Cerebellar nuclear complex (tissue), 1 donor: ENCODE data around the gene ZNF560.
A peak's percentile ranks its signal among the peaks of the same experiment; 100 is the strongest.
"Not testable (repeated sequence)": the region's sequence is repeated elsewhere in the genome, so short reads cannot be mapped to it uniquely, and the experiment has no call there.

Source experiments
- DNase-seq, 2 experiments: peaks; one replicate each; lab custom pipeline; 2025; lab: John Stamatoyannopoulos, UW

The ZNF560 gene

DNA sequence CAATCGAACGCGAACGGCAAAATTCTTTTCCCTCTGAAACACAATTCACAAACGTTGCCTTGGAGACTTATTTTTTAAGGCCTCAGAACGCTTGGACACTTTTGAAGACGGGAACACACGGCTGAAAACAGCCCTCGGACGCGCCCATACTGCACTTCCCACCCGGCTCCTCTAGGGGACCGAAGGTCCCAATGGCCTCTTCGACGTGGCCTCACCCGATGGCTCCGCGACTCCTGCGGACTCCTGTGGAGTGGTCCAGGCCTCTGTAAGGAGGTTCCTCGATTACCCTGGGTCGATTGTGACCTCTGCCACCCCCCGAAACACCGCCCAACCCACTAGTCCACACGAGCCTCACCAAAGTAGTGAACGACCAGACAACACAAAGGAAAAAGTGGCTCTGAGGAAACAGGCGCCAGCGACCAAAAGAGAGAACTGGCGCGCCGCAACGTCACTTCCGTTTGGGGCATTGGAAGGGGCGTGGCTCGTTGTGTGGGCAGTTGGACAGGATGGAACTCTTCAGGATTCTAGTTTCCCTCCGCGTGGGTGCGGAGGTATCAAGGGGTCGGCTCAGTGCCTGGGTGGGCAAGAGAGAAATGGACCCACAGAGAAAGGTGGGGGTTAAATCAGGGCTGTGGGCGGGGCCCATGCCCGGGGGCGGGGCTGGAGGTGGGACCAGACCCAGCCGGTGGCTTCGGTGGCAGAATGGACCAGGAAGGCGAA is at the start of gene ZNF560:
TSS of gene ZNF560 (minus strand) at position 434 of the 720 bp plus-strand sequence. CDS start 23,303 bp downstream, outside the sequence.
- DNase-seq: no peak

DNA sequence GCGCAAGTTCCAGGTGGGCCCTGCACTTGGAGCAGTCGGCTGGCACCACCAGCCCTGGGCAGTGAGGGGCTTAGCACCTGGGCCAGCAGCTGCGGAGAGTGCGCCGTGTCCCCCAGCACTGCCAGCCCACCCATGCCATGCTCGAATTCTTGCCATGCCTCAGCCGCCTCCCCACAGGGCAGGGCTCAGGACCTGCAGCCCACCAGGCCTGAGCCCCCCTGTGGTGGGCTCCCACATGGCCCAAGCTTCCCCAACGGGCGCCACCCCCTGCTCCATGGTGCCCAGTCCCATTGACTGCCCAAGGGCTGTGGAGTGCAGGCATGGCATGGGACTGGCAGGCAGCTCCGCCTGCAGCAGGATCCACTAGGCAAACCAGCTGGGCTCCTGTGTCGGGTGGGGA is 49.5 kb upstream of the ZNF560 start:
- no peak for DNase-seq

DNA sequence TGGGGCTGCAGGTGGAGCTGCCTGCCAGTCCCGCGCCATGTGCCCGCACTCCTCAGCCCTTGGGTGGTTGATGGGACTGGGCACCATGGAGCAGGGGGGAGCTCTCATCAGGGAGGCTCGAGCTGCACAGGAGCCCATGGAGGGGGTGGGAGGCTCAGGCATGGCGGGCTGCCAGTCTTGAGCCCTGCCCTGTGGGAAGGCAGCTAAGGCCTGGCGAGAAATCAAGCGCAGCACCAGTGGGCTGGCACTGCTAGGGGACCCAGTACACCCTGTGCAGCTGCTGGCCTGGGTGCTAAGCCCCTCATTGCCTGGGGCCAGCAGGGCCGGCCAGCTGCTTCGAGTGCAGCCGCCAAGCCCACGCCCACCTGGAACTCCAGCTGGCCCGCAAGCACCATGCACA is 42.9 kb upstream of the ZNF560 start:
- DNase-seq: not testable (repeated sequence)

DNA sequence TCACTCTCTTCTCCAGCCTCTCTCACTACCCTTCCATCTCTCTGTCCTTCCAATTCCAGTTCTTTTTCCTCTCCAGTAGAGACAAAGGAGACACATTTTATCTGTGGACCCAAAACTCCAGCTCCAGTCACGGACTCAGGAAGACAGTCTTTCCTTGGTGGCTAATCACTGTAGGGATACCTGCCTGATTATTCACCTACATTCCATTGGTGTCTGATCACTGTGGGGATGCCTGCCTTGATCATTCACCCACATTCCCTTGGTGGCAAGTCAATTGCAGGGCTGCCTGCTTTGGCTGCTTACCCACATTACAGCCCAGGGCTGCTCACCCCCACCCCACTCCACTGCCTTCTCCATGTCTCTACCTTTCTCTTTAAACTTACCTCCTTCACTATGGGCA is 41.5 kb upstream of the ZNF560 start:
- not testable (repeated sequence) for DNase-seq

DNA sequence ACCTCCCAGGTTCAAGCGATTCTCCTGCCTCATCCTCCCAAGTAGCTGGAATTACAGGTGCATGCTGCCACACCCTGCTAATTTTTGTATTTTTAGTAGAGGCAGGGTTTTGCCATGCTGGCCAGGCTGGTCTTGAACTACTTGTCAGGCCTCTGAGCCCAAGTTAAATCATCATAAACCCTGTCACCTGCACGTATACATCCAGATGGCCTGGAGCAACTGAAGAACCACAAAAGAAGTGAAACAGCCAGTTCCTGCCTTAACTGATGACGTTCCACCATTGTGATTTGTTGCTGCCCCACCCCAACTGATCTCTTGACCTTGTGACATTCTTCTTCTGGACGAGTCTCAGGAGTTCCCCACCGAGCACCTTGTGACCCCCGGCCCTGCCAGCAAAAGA is 40.8 kb upstream of the ZNF560 start:
- not testable (repeated sequence) for DNase-seq

DNA sequence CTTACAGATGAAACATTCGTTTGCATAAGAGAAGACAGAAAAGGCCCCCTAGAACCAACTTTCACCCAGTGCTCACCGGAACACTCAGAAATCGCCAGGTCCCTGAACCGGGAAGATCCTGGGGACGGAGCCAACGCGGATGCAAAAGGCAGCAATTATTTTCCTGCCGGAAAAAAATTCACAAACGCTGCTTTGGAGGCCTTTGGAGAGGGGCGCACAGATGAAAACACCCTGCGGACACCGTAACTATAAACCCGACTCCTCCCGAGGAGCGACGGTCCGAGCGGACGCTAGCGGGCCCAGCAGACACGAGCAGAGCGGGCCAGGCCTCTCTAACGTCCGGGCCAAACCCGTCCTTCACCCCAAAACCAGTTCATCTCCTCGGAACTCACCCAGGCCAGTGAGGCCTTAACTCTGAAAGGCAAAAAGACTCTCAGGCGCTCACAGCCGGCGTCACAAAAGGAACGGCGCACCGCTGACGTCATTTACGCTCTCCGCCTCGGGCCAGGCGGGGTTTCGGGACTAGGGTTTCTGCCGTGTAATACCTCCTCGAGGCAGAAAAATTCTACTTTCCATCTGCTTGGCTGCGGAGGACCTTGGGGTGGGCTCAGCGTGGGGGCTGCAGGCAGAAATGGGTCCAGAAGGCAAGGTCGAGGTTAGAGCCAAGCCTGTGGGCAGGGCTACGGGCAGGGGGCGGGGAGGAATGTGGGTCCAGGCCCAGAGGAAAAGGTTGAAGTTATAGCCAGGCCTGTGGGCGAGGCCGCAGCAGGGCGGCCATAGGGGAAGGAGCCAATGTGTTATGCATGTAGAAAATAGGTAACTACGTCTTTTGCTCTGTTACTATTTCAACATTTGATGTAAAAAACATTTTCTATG is 40.0 kb upstream of the ZNF560 start, which contains the start of gene ZNF426:
TSS of gene ZNF426 (minus strand) at position 463 of the 876 bp plus-strand sequence. CDS start 2,413 bp downstream, outside the sequence.
- peak in 1 of 2 experiments; percentile 32 for DNase-seq

DNA sequence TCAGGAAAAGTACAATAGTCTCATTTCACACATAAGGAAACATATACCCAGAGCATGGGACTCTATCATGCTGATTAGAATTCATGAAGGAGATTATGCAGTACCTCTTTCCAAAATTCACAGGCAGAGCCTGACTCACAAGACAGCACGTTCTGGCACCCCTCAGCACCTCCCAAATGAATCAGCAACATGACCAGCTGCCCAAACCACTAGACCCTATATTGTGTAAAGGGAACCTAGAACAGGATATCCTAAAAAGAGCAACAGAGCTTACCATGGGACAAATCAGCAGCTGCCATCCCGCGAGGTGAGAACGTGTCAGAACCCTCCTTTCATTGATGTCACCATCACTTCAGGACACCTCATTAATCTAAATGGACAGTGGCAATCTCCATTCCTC is 37.5 kb upstream of the ZNF560 start:
- DNase-seq: no peak

DNA sequence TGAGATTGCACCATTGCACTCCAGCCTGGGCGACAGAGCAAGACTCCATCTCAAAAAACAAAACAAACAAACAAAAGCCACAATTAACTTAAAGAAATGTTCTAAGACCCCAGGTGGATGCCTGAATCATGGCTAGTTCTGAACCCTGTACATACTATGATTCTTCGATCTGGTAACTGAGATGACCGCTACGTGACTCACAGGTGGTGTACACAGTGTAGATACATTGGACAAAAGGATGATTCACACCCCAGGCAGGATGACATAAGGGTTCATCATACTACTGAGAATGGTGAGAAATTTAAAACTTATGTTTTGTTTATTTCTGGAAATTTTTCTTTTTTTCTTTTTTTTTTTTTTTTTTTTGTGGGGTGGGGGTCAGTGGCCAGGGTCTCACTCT is 33.5 kb upstream of the ZNF560 start:
- DNase-seq: no peak

DNA sequence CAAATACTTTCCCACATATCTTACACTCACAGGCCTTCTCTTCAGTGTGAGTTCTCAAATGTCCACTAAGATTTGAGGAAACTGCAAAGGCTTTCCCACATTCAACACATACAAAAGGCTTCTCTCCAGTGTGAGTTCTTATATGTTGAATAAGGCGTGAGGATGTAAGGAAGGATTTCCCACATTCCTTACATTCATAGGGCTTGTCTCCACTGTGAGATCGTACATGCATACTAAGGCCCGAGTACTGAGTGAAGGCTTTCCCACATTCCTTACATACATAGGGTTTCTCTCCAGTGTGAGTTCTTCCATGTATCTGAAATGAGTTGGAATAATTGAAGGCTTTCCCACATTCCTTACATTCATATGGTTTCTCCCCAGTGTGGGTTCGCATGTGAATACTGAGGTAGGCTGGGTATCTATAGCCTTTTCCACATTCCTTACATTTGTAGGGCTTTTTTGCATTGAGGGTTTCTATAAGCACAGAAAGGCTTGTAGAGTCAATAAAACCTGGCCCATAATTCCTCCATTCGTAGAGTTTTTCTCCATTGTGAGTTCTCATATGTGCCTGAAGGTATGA is 30.4 kb upstream of the ZNF560 start:
- no peak for DNase-seq

DNA sequence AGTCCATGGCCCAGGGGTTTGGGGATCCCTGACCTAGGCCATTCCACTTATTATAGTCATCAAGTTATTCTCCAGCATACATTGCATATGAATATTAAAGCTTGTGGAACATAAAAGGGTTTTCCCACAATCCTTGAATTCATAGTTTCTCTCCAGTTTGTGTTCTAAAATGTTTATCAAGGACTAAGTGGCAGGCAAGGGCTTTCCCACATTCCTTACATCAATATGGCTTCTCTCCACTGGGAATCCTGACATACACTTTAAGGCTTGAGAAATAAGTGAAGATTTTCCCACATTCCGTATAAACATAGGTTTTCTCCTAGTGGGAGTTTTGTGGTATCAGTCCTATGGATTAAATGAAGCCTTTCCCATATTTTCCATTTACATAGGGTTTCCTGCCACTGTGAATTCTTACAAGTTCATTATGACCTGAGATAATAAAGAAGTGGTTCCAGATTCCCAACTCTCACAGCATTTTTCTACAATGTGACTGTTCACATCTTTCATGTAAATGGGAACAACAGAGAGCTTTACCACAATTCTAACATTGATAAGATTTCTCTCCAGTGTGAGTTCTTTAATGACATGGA is 25.6 kb upstream of the ZNF560 start:
- no peak for DNase-seq

DNA sequence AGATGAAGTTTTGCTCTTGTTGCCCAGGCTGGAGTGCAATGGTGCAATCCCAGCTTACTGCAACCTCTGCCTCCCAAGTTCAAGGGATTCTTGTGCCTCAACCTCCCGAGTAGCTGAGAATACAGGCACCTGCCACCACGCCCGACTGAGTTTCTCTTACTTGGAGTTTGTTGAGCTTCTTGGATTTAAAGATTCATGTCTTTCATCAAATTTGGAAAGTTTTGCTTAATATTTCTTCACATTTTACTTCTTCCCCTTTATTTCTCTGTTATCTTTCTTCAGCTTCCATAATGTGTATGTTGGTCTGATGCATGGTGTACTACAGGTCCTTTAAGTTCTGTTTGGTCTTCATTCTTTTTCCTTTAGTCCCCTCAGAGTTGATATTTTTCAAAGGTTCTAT is 8.9 kb upstream of the ZNF560 start:
- no peak for DNase-seq

DNA sequence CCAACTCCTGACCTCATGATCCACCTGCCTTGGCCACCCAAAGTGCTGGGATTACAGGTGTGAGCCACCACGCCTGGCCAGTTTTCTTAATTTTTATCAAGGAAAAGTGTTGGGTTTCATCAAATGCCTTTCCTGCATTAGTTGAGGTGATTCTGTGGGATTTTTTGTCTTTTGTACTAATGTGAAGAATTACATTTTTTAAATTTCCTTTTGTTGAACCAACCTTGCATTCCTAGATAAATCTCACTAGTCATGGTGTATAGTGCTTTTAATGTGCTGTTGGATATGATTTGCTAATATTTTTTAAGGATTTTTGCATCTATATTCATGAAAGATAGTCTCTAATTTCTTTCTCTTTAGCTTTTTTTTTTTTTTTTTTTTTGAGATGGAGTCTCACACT is 2.4 kb upstream of the ZNF560 start:
- DNase-seq: no peak

DNA sequence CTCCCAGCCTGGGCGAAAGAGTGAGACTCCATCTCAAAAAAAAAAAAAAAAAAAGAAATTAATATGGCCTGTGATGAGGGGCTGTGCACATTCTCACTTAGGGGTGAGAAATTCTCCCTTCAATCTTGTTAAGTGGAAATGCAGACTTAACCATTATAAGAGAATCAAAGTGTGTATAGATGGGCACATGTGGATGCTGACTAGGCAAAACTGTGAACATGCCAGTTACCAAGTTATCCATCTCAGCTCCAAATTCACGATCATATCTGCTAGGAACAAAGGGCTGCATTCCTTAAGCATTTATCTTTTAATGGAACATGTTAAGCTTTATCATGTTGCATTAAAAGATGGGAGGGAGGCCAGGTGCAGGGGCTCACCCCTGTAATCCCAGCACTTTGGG is 4.3 kb downstream of the ZNF560 start:
- DNase-seq: no peak

DNA sequence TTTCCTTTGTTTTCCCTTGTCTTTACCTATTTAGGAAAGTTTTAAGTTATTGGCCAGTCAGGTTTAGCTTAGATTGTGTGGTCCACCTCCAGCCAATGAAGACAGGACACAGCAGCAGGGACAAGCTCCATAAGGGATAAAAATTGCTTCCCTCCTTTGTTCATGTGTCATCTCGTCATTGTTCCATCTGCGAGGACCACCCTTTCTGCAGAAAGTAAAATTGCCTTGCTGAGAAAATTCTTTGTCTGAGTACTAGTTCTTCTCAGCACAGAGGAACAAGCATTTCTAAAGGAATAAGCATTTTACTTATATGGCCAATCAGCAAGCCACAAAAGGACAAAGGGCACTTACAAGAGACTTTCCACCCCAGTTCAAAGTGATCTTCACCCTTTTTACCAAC is 11.4 kb downstream of the ZNF560 start:
- DNase-seq: no peak

DNA sequence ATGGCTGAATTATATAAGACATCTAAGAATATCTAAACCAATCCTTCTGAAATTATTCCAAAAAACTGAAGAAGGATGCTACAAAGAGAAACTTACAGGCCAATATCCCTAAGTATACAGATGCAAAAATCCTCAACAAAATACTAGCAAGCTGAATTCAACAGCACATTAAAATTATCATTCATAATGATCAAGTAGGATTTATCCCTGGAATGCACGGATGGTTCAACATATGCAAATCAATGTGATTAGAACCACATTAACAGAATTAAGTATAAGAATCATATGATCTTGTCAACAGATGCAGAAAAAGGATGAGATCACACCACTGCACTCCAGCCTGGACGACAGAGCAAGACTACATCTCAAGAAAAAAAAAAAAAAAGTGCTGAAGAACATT is 13.3 kb downstream of the ZNF560 start:
- DNase-seq: no peak

DNA sequence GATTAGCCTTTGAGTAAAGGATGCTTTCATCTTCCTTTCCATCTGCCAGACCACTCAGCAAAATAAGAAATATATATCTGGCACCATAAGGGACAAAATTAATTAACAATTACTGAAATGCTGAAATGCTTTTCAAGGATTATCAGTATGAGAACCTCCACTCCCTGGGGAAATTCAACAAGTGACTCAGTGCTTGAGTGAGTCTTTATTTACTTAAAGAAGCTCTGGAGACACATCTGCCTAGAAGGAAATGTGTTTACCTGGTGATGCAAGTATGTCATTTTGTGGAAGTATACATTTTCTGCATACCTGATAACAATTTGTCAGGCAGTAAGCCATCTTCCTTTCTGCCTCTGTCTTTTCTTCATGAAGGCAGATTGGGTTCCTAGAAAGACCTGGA is 23.4 kb downstream of the ZNF560 start:
- DNase-seq: no peak

DNA sequence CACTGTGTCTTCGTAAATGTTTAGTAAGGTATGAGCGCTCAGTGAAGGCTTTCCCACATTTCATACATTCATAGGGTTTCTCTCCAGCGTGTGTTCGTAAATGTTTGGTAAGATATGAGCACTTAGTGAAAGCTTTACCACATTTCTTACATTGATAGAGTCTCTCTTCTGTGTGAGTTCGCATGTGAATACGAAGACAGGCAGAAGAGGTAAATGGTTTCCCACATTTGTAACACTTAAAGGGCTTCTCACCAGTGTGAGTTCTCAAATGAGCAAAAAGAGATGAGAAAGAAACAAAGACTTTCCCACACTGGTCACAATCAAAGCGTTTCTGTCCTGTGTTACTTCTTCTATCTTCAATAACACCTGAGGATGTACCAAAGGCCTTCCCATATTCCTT is 31.3 kb downstream of the ZNF560 start:
- no peak for DNase-seq

DNA sequence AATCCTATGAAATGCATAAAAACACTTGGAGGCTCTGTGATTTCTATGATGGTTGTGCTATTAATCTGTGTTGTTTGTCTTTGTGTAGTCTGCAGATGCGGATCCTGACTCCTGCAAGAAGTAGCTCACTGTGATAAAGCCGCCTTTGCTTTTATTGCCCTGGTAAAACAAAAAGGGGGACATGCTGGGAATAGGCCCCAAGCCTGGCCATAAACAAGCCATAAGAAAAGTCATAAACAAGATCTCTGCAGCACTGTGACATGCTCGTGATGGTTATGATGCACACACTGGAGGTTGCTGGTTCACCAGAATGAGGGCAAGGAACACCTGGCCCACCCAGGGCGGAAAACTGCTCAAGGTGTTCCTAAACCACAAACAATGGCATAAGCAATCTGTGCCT is 36.5 kb downstream of the ZNF560 start:
- no peak for DNase-seq

DNA sequence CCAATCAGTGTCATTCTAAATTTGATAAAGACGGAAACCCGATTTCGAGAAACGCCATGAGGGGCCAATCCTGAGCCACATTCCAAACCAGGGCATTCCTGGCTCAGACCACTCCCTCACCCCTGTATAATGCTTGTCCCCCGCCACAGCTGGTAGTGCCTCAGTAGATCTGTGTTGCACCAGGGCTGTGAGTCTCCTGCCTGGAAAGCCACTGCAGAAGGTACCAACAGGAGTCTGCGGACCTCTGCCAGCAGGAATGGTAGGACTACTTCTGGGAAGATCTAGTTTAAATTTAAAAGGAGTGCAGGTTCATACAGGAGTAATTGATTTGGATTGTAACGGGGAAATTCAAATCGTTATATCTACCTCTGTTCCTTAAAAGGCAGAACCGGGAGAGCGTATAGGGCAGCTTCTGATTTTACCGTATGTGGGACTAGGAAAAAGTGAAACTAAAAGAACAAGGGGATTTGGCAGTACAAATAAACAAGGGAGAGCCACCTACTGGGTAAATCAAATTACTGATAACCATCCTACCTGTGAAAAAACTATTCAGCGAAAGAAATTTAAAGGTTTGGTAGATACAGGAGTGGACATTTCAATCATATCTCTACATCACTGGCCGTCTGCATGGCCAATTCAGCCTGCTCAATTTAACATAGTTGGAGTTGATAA is 42.3 kb downstream of the ZNF560 start:
- no peak for DNase-seq

DNA sequence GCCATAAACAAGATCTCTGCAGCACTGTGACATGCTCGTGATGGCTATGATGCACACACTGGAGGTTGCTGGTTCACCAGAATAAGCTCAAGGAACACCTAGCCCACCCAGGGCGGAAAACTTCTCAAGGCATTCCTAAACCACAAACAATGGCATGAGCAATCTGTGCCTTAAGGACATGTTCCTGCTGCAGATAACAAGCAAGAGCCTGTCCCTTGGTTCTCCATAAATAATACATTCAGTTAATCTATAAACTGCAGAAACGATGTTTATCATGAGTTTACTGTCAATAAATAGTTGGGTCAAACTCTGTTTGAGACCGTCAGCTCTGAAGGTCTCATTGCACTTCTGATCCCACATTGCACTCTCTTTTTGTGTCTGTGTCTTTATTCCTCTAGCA is 44.5 kb downstream of the ZNF560 start:
- DNase-seq: no peak

DNA sequence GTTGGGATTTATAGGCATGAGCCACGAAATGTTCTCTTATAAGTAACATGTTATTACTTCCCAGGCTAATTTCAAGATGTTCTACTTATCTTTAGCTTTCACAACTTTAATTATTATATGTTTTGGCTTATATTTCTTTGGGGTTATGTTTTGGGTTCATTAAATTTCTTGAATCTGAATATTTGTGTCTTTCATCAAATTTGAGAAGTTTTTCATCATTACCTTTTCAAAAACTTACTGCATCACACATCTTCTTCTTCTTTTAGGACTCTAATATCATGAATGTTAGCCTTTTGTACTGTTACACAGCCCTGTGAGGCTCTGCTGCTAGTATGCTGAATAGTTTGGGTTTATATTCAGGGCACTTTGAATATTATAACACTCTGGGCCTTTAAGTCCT is 53.4 kb downstream of the ZNF560 start:
- no peak for DNase-seq

DNA sequence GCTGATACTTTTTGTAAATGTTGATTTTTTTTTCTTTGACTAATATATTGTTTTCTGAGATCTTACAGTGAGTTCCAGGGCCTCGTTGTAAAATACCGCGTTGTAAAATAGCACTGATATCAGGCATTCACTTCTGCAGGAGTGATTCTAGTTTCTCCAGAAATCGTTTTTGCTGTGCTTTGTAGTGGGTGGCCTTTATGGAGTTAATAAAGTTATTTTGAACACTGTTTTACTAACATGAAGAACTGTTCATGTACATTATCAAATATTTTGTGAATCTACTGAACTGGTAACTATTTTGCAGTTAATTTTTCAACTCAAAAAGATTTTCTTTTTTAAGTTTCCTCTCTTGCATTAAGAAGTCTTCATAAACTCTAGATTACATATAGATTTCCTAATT is 62.1 kb downstream of the ZNF560 start:
- DNase-seq: no peak
